ENCODE results near the gene EHF.

- TF ChIP-seq POLR2A (IDR thresholded peaks at IDR 0.05; ENCODE audit: low read depth, low read length), result no peak
- no peak for TF ChIP-seq SPI1 (IDR thresholded peaks at IDR 0.05; ENCODE audit: low read depth, low read length)
- TF ChIP-seq TAF1 (IDR thresholded peaks at IDR 0.05; ENCODE audit: low read depth, low read length), result no peak
- no peak for TF ChIP-seq POLR2AphosphoS5 (IDR thresholded peaks at IDR 0.05; ENCODE audit: low read depth, low read length)
- no peak for TF ChIP-seq PAX5 (IDR thresholded peaks at IDR 0.05; ENCODE audit: insufficient read depth, low read length, severe bottlenecking)
- no peak for TF ChIP-seq POU2F2 (IDR thresholded peaks at IDR 0.05; ENCODE audit: low read depth, low read length)
Measured at GRCh38 chr11:34656062-34656720, 35.3 kb downstream of the EHF start.

Data from GM12891 (cell line).